ENCODE results near the gene CASTOR1. TPM values are rescaled to one million over a fixed set of nuclear protein-coding genes. Genes with fewer than 3 reads are reported as not detected.

Gene CASTOR1
- polyA plus RNA-seq, 1 of the 3 experiments (the other 2 are of a cell fraction): 14.4 TPM

DNA sequence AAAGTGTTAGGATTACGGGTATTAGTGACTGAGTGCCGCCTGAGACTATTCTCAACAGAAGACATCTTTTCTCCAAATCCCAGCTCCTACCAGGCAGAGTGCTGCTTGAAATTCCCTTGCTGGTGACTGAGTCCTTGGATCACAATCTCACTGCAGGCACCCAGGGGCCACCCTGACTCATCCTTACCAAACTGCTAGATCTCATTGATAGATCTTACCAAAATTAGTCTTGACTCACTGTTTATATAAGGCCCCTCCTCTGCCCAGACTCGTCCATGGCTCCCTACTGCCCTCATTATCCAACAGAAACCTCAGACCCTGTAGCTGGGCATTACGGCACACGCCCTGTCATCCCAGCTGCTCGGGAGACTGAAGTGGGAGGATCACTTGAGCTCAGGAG is 22.7 kb upstream of the CASTOR1 start (continued):
- TF ChIP-seq, protein P1, sequence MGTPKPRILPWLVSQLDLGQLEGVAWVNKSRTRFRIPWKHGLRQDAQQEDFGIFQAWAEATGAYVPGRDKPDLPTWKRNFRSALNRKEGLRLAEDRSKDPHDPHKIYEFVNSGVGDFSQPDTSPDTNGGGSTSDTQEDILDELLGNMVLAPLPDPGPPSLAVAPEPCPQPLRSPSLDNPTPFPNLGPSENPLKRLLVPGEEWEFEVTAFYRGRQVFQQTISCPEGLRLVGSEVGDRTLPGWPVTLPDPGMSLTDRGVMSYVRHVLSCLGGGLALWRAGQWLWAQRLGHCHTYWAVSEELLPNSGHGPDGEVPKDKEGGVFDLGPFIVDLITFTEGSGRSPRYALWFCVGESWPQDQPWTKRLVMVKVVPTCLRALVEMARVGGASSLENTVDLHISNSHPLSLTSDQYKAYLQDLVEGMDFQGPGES (IDR thresholded peaks at IDR 0.05; ENCODE audit: low read depth, low read length): no peak
- TF ChIP-seq SMC3 (IDR thresholded peaks at IDR 0.05; ENCODE audit: low read depth, low read length) (no peak), YY1 (IDR thresholded peaks at IDR 0.05; ENCODE audit: low read depth) (no peak), POLR2AphosphoS5 (IDR thresholded peaks at IDR 0.05; ENCODE audit: low read depth, low read length) (no peak), TAF1 (IDR thresholded peaks at IDR 0.05; ENCODE audit: borderline replicate concordance, low read depth, low read length) (no peak), EZH2phosphoT487 (IDR thresholded peaks at IDR 0.05; ENCODE audit: borderline replicate concordance, low read depth) (no peak), ELF1 (IDR thresholded peaks at IDR 0.05) (no peak), FOSL2 (IDR thresholded peaks at IDR 0.05; ENCODE audit: borderline replicate concordance, low read depth) (peak; percentile 78; the same call in 1 of the 2 replicates), GABPA (IDR thresholded peaks at IDR 0.05; ENCODE audit: low read depth) (no peak), RFX5 (IDR thresholded peaks at IDR 0.05; ENCODE audit: low read length) (no peak), CHD2 (IDR thresholded peaks at IDR 0.05; ENCODE audit: low read length, partially characterized antibody) (no peak), TEAD4 (IDR thresholded peaks at IDR 0.05; ENCODE audit: borderline replicate concordance, insufficient read depth) (no peak), MXI1 (IDR thresholded peaks at IDR 0.05; ENCODE audit: low read depth, low read length) (no peak), GATA2 (CRISPR knock-in tag; IDR thresholded peaks at IDR 0.05) (no peak)
- TF ChIP-seq, protein P2, sequence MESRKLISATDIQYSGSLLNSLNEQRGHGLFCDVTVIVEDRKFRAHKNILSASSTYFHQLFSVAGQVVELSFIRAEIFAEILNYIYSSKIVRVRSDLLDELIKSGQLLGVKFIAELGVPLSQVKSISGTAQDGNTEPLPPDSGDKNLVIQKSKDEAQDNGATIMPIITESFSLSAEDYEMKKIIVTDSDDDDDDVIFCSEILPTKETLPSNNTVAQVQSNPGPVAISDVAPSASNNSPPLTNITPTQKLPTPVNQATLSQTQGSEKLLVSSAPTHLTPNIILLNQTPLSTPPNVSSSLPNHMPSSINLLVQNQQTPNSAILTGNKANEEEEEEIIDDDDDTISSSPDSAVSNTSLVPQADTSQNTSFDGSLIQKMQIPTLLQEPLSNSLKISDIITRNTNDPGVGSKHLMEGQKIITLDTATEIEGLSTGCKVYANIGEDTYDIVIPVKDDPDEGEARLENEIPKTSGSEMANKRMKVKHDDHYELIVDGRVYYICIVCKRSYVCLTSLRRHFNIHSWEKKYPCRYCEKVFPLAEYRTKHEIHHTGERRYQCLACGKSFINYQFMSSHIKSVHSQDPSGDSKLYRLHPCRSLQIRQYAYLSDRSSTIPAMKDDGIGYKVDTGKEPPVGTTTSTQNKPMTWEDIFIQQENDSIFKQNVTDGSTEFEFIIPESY (IDR thresholded peaks at IDR 0.05; ENCODE audit: borderline replicate concordance, low read depth): no peak
- TF ChIP-seq, protein P3, sequence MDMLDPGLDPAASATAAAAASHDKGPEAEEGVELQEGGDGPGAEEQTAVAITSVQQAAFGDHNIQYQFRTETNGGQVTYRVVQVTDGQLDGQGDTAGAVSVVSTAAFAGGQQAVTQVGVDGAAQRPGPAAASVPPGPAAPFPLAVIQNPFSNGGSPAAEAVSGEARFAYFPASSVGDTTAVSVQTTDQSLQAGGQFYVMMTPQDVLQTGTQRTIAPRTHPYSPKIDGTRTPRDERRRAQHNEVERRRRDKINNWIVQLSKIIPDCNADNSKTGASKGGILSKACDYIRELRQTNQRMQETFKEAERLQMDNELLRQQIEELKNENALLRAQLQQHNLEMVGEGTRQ (IDR thresholded peaks at IDR 0.05; ENCODE audit: borderline replicate concordance, low read depth, low read length): no peak
- TF ChIP-seq, protein P4, sequence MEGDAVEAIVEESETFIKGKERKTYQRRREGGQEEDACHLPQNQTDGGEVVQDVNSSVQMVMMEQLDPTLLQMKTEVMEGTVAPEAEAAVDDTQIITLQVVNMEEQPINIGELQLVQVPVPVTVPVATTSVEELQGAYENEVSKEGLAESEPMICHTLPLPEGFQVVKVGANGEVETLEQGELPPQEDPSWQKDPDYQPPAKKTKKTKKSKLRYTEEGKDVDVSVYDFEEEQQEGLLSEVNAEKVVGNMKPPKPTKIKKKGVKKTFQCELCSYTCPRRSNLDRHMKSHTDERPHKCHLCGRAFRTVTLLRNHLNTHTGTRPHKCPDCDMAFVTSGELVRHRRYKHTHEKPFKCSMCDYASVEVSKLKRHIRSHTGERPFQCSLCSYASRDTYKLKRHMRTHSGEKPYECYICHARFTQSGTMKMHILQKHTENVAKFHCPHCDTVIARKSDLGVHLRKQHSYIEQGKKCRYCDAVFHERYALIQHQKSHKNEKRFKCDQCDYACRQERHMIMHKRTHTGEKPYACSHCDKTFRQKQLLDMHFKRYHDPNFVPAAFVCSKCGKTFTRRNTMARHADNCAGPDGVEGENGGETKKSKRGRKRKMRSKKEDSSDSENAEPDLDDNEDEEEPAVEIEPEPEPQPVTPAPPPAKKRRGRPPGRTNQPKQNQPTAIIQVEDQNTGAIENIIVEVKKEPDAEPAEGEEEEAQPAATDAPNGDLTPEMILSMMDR (IDR thresholded peaks at IDR 0.05): no peak
- TF ChIP-seq, protein P5, sequence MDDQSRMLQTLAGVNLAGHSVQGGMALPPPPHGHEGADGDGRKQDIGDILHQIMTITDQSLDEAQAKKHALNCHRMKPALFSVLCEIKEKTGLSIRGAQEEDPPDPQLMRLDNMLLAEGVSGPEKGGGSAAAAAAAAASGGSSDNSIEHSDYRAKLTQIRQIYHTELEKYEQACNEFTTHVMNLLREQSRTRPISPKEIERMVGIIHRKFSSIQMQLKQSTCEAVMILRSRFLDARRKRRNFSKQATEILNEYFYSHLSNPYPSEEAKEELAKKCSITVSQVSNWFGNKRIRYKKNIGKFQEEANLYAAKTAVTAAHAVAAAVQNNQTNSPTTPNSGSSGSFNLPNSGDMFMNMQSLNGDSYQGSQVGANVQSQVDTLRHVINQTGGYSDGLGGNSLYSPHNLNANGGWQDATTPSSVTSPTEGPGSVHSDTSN (IDR thresholded peaks at IDR 0.05): peak; percentile 89

Data from SK-N-SH (cell line).